ENCODE data around the gene ADGRA1. TPM values are rescaled to one million over a fixed set of nuclear protein-coding genes. Genes with fewer than 3 reads are reported as not detected.
"Not testable (repeated sequence)": the region's sequence is repeated elsewhere in the genome, so short reads cannot be mapped to it uniquely, and the experiment has no call there.

The ADGRA1 gene
- total RNA-seq, 5 donors from 2014 or later (not counting 1 experiment from before 2014, with no cell fraction given), result not detected

DNA sequence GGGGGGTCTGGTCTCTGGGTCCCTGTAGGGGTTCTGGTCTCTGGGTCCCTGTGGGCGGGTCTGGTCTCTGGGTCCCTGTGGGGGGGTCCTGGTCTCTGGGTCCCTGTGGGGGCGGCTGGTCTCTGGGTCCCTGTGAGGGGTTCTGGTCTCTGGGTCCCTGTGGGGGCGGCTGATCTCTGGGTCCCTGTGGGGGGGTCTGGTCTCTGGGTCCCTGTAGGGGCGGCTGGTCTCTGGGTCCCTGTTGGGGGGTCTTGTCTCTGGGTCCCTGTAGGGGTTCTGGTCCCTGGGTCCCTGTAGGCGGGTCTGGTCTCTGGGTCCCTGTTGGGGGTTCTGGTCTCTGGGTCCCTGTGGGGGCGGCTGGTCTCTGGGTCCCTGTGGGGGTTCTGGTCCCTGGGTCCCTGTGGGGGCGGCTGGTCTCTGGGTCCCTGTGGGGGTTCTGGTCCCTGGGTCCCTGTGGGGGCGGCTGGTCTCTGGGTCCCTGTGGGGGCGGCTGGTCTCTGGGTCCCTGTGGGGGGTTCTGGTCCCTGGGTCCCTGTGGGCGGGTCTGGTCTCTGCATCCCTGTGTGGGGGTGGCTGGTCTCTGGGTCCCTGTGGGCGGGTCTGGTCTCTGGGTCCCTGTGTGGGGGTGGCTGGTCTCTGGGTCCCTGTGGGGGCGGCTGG is 49.9 kb downstream of the ADGRA1 start:
- H3K27ac ChIP-seq (ENCODE audit: low read length); H3K27me3 Mint-ChIP-seq; H3K4me1 ChIP-seq (ENCODE audit: control insufficient read depth in 1 of 2, extremely low read depth in 1 of 2, insufficient read depth in 2 of 2, low read length in 2 of 2); H3K36me3 Mint-ChIP-seq; H3K4me3 Mint-ChIP-seq; ATAC-seq (replicated peaks in 1 of 4); H3K4me1 Mint-ChIP-seq; DNase-seq; H3K9me3 ChIP-seq; H3K4me3 ChIP-seq (ENCODE audit: control insufficient read depth in 1 of 2, extremely low read depth in 1 of 2, low read length in 1 of 2); H3K27ac Mint-ChIP-seq; CTCF ChIA-PET; POLR2A ChIA-PET; H3K36me3 ChIP-seq (ENCODE audit: control insufficient read depth in 2 of 2, extremely low read depth in 1 of 2, insufficient read depth in 1 of 2, low read length in 1 of 2); H3K9me3 Mint-ChIP-seq: not testable (repeated sequence)
- peaks cover 0 to 31% of the 10 kb centered on the region in 2 experiments for H3K27me3 ChIP-seq (replicated peaks in 1 of 2; ENCODE audit: control insufficient read depth in 2 of 2, extremely low read depth in 1 of 2, insufficient read depth in 2 of 2, low read length in 1 of 2)
- 89% methylated on average over 3 of the region's 12 CpGs for WGBS (ENCODE audit: insufficient coverage)

DNA sequence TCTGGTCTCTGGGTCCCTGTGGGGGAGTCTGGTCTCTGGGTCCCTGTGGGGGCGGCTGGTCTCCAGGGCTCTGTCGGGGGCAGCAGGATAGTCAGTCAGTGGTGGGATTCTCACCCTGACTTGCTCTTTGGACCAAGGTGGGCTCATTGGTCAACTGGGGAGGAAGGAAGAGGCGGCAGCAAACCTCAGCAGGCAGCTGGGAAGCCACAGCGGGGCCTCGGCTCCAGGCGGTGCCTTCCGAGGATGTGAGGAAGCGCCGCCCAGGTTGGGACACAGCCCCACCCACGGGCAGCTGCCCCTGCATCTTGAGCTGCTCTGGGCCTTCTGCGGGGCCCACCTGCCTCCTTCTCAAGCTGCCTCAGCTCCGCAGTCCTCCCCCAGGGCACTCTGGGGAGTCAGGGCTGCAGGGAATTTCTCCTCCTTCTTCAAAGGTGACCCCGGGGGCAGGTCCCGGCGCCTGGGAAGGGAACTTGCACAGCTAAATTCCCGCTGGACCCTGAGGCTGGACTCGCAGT is 51.9 kb downstream of the ADGRA1 start:
- ChIA-PET POLR2A (no interaction called here), CTCF (no interaction called here)
- Histone ChIP-seq H3K4me1 (ENCODE audit: control insufficient read depth in 1 of 2, extremely low read depth in 1 of 2, insufficient read depth in 2 of 2, low read length in 2 of 2) (no peaks in the 10 kb centered on the region), H3K27me3 (replicated peaks in 1 of 2; ENCODE audit: control insufficient read depth in 2 of 2, extremely low read depth in 1 of 2, insufficient read depth in 2 of 2, low read length in 1 of 2) (peaks cover 0 to 47% of the 10 kb centered on the region in 2 experiments), H3K9me3 (no peaks in the 10 kb centered on the region), H3K4me3 (ENCODE audit: control insufficient read depth in 1 of 2, extremely low read depth in 1 of 2, low read length in 1 of 2) (no peak overlapping the region), H3K36me3 (ENCODE audit: control insufficient read depth in 2 of 2, extremely low read depth in 1 of 2, insufficient read depth in 1 of 2, low read length in 1 of 2) (no peaks in the 10 kb centered on the region), H3K27ac (ENCODE audit: low read length) (no peak overlapping the region)
- ATAC-seq (replicated peaks in 1 of 4) (no peak), DNase-seq (peak in 1 of 35 experiments; percentile 10)
- Mint-ChIP-seq H3K9me3 (no peaks in the 10 kb centered on the region), H3K4me1 (peaks cover 4 to 12% (median 11%) of the 10 kb centered on the region in 3 donors), H3K4me3 (no peak overlapping the region), H3K36me3 (no peaks in the 10 kb centered on the region), H3K27me3 (peaks cover 12 to 16% of the 10 kb centered on the region in 2 donors), H3K27ac (no peak overlapping the region)
- 32% methylated on average over 16 of the region's 17 CpGs for WGBS (ENCODE audit: insufficient coverage)

DNA sequence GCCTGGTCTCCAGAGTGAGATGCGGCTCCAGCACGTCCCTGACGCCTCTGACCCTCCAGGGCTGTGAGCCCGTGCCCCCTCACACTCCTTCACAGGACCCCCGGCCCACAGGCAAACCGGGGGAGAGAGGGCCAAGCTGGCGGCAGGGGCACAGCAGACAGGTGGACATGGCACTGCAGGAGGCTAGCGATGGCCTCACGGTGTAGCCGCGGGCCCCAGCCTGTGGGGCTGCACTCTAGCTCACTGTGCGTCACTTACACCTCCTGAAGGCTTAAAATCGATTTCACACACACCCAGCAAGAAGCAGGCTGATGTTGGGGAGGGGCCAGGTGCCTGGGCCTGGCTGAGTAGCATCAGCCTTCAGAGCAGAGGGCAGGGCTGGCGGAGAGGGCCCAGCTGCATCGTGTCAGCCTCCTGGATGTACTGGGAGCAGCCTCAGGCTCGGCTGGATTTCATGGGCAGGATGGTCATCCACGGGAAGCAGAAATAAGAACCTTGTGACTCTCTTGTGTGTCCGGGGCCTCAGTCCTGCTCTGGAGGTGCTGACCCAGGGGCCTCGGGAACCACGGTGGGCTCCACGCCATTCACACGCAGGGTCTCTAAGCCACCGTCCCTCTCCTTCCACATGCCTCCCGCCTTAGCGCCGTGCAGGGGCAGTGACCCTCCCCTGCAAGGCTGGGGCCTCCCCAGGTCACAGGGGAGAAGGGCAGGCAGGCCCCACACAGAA is 52.9 kb downstream of the ADGRA1 start:
- no peaks in the 10 kb centered on the region for H3K4me1 ChIP-seq (ENCODE audit: control insufficient read depth in 1 of 2, extremely low read depth in 1 of 2, insufficient read depth in 2 of 2, low read length in 2 of 2)
- H3K4me3 ChIP-seq (ENCODE audit: control insufficient read depth in 1 of 2, extremely low read depth in 1 of 2, low read length in 1 of 2), result no peak overlapping the region
- H3K9me3 ChIP-seq, result no peaks in the 10 kb centered on the region
- Mint-ChIP-seq H3K4me1 (peaks cover 4 to 12% (median 9%) of the 10 kb centered on the region in 3 donors), H3K4me3 (no peak overlapping the region), H3K9me3 (no peaks in the 10 kb centered on the region), H3K36me3 (no peaks in the 10 kb centered on the region), H3K27ac (no peak overlapping the region), H3K27me3 (peaks cover 20 to 26% of the 10 kb centered on the region in 2 donors)
- ChIA-PET POLR2A (no interaction called here), CTCF (no interaction called here)
- no peaks in the 10 kb centered on the region for H3K36me3 ChIP-seq (ENCODE audit: control insufficient read depth in 2 of 2, extremely low read depth in 1 of 2, insufficient read depth in 1 of 2, low read length in 1 of 2)
- DNase-seq (peak in 1 of 35 experiments; percentile 5), ATAC-seq (replicated peaks in 1 of 4) (no peak)
- WGBS (ENCODE audit: insufficient coverage), result 83% methylated on average over 21 of the region's 26 CpGs
- no peak overlapping the region for H3K27ac ChIP-seq (ENCODE audit: low read length)
- peaks cover 0 to 53% of the 10 kb centered on the region in 2 experiments for H3K27me3 ChIP-seq (replicated peaks in 1 of 2; ENCODE audit: control insufficient read depth in 2 of 2, extremely low read depth in 1 of 2, insufficient read depth in 2 of 2, low read length in 1 of 2)

DNA sequence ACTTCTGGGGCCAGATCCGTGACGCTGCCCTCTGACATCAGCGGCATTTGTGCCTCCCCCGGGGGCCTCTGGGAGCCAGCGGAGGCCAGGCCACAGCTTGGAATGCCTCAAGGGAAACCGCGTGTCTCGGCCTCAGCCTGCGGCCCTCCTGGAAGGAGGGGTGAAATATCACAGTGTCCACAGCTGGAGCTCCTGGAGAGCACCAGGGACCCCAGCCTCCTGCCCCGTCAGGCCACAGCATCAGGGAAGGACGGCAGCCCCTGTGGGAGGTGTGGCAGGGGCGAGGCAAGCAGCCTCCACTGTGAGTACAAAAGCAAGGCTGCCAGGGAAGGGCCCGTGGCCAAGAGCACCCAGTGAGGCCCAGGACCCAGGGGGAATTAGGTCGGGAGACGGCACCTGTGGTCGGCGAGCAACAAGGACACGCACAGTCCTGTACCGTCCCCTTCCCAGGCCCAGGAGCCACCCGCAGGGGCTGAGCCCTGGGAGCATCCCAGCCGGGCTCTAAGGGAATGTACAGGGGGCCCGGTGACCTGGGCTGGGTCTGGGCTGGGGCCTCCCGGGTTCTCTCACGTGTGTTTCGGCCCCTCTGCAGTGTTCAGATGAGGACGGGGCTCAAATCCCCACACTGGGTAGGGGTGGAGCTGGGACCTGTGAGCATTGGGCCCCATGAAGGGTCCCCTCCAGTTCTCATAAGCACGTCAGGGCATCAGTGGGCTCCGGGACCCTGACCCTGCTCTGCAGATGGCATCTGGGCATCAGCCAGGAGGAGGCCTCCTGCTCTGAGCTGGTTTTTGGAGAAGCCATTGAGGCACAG is 53.6 kb downstream of the ADGRA1 start:
- peak in 1 of 35 experiments; percentile 6 for DNase-seq

DNA sequence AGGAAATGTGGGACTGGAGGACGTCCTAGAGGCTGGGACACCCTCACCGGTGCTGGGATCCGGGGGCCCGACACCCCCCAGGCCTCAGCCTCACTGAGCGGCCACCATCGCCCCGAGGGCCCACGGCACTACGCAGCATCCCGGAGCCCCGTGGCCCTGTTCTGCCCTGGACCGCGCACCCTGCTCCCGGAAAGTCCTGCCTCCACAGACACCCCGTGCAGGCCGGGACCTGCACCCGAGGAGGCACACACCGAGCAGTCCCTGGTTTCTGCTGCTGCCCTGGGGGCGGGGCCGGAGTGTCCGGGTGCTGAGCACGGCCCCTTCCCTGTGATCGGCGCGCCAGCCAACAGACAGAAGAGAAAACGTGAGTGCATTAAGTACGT is 54.2 kb downstream of the ADGRA1 start:
- Histone ChIP-seq H3K4me1 (ENCODE audit: control insufficient read depth in 1 of 2, extremely low read depth in 1 of 2, insufficient read depth in 2 of 2, low read length in 2 of 2) (no peaks in the 10 kb centered on the region), H3K4me3 (ENCODE audit: control insufficient read depth in 1 of 2, extremely low read depth in 1 of 2, low read length in 1 of 2) (no peak overlapping the region), H3K9me3 (no peaks in the 10 kb centered on the region), H3K27ac (ENCODE audit: low read length) (no peak overlapping the region), H3K27me3 (replicated peaks in 1 of 2; ENCODE audit: control insufficient read depth in 2 of 2, extremely low read depth in 1 of 2, insufficient read depth in 2 of 2, low read length in 1 of 2) (peaks cover 0 to 57% of the 10 kb centered on the region in 2 experiments), H3K36me3 (ENCODE audit: control insufficient read depth in 2 of 2, extremely low read depth in 1 of 2, insufficient read depth in 1 of 2, low read length in 1 of 2) (no peaks in the 10 kb centered on the region)
- Mint-ChIP-seq H3K9me3 (peaks cover 0 to 3% (median 1%) of the 10 kb centered on the region in 3 donors), H3K27me3 (peaks cover 29 to 39% of the 10 kb centered on the region in 2 donors), H3K4me1 (peaks cover 4 to 12% (median 9%) of the 10 kb centered on the region in 3 donors), H3K36me3 (no peaks in the 10 kb centered on the region), H3K4me3 (no peak overlapping the region), H3K27ac (no peak overlapping the region)
- 91% methylated on average over 23 of the region's 27 CpGs for WGBS (ENCODE audit: insufficient coverage)
- ChIA-PET POLR2A (no interaction called here), CTCF (no interaction called here)
- no peak for DNase-seq
- ATAC-seq (replicated peaks in 1 of 4), result no peak

More for the DNA sequence above, 53.6 kb downstream of the ADGRA1 start:
- no peaks in the 10 kb centered on the region for H3K4me1 ChIP-seq (ENCODE audit: control insufficient read depth in 1 of 2, extremely low read depth in 1 of 2, insufficient read depth in 2 of 2, low read length in 2 of 2)
- no peaks in the 10 kb centered on the region for H3K9me3 Mint-ChIP-seq
- H3K36me3 Mint-ChIP-seq, result no peaks in the 10 kb centered on the region
- POLR2A ChIA-PET, result no interaction called here
- ATAC-seq (replicated peaks in 1 of 4), result no peak
- H3K4me3 Mint-ChIP-seq, result no peak overlapping the region
- H3K4me1 Mint-ChIP-seq, result peaks cover 4 to 12% (median 9%) of the 10 kb centered on the region in 3 donors
- no peaks in the 10 kb centered on the region for H3K36me3 ChIP-seq (ENCODE audit: control insufficient read depth in 2 of 2, extremely low read depth in 1 of 2, insufficient read depth in 1 of 2, low read length in 1 of 2)
- no peak overlapping the region for H3K4me3 ChIP-seq (ENCODE audit: control insufficient read depth in 1 of 2, extremely low read depth in 1 of 2, low read length in 1 of 2)
- WGBS (ENCODE audit: insufficient coverage), result 88% methylated on average over 21 of the region's 28 CpGs
- no peaks in the 10 kb centered on the region for H3K9me3 ChIP-seq
- H3K27me3 ChIP-seq (replicated peaks in 1 of 2; ENCODE audit: control insufficient read depth in 2 of 2, extremely low read depth in 1 of 2, insufficient read depth in 2 of 2, low read length in 1 of 2), result peaks cover 0 to 57% of the 10 kb centered on the region in 2 experiments
- H3K27ac Mint-ChIP-seq, result no peak overlapping the region
- peaks cover 23 to 33% of the 10 kb centered on the region in 2 donors for H3K27me3 Mint-ChIP-seq
- CTCF ChIA-PET, result no interaction called here
- H3K27ac ChIP-seq (ENCODE audit: low read length), result no peak overlapping the region

DNA sequence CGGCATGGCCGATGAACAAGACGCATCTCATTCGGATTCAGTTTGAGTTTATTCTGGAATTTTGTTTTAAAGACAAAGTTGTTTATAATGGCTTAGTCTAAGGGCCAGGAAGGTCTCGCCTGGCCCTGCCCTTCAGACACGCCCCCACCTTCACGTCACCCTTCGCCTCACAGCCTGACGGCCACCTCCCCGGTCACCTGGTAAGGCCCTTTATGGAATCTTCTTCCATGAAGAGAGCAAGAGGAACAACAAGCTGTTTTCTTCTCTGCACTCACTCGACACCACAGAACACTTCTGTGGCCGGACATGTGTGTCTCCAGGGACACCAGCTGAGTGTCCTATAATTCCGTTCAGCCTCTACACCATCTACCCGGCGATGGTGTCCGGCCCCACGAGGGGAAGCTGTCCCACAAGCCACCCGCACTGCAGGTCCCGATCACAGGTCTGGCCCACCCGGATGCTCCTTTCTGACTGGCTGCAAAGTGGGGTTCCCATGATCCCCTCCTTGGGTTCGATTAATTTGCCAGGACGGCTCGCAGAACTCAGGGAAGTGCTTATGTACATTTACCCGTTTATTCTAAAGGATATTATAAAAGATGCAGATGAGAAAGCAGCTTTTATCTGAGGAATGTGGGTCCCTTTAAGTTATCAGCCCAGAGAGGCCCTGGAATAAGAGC is 54.9 kb downstream of the ADGRA1 start:
- peaks cover 36 to 46% of the 10 kb centered on the region in 2 donors for H3K27me3 Mint-ChIP-seq
- ChIA-PET CTCF (interaction anchor here in 1 of 2 donors (0.6 kb wide), 1 partner anchor 849 kb away, joined by 3 read pairs; no protein-coding TSS in a partner anchor), POLR2A (no interaction called here)
- H3K36me3 ChIP-seq (ENCODE audit: control insufficient read depth in 2 of 2, extremely low read depth in 1 of 2, insufficient read depth in 1 of 2, low read length in 1 of 2), result no peaks in the 10 kb centered on the region
- H3K4me1 ChIP-seq (ENCODE audit: control insufficient read depth in 1 of 2, extremely low read depth in 1 of 2, insufficient read depth in 2 of 2, low read length in 2 of 2), result no peaks in the 10 kb centered on the region
- H3K4me3 Mint-ChIP-seq, result no peak overlapping the region
- peaks cover 0 to 57% of the 10 kb centered on the region in 2 experiments for H3K27me3 ChIP-seq (replicated peaks in 1 of 2; ENCODE audit: control insufficient read depth in 2 of 2, extremely low read depth in 1 of 2, insufficient read depth in 2 of 2, low read length in 1 of 2)
- DNase-seq (no peak), ATAC-seq (replicated peaks in 1 of 4) (no peak)
- peaks cover 5% of the 10 kb centered on the region for H3K36me3 Mint-ChIP-seq
- H3K9me3 Mint-ChIP-seq, result peaks cover 5 to 10% (median 8%) of the 10 kb centered on the region in 3 donors
- WGBS (ENCODE audit: insufficient coverage), result 78% methylated on average over 17 of the region's 24 CpGs
- no peak overlapping the region for H3K27ac ChIP-seq (ENCODE audit: low read length)
- H3K27ac Mint-ChIP-seq, result no peak overlapping the region
- peaks cover 4 to 12% (median 9%) of the 10 kb centered on the region in 3 donors for H3K4me1 Mint-ChIP-seq
- H3K9me3 ChIP-seq, result no peaks in the 10 kb centered on the region
- H3K4me3 ChIP-seq (ENCODE audit: control insufficient read depth in 1 of 2, extremely low read depth in 1 of 2, low read length in 1 of 2), result no peak overlapping the region
